MM.1S (cell line): Measurements from ENCODE around the gene UCP3.

ENCODE experiments used
- EZH2 ChIP-seq: fragments of 300-600 bp; sonication (generic); optimal IDR thresholded peaks from 2 replicates; pipeline ENCODE3; 2017; ENCODE audit warnings: low read depth, mild to moderate bottlenecking, antibody characterized with exemption, low read length, mixed read lengths
- EZH2phosphoT487 ChIP-seq: fragments of 300-600 bp; sonication (generic); IDR thresholded peaks from 2 replicates; pipeline ENCODE4 v1.6.1; 2018; ENCODE audit warnings: antibody characterized with exemption, low read length
- TF ChIP-seq, protein P1 (sequence below): fragments of 300-600 bp; sonication (generic); IDR thresholded peaks from 2 replicates; pipeline ENCODE4 v1.5.1; 2016; ENCODE audit warnings: antibody characterized with exemption, low read length, mixed read lengths

GRCh38 chr11:73990730-73991129 is 18.2 kb downstream of the UCP3 start:
- TF ChIP-seq, protein P1, sequence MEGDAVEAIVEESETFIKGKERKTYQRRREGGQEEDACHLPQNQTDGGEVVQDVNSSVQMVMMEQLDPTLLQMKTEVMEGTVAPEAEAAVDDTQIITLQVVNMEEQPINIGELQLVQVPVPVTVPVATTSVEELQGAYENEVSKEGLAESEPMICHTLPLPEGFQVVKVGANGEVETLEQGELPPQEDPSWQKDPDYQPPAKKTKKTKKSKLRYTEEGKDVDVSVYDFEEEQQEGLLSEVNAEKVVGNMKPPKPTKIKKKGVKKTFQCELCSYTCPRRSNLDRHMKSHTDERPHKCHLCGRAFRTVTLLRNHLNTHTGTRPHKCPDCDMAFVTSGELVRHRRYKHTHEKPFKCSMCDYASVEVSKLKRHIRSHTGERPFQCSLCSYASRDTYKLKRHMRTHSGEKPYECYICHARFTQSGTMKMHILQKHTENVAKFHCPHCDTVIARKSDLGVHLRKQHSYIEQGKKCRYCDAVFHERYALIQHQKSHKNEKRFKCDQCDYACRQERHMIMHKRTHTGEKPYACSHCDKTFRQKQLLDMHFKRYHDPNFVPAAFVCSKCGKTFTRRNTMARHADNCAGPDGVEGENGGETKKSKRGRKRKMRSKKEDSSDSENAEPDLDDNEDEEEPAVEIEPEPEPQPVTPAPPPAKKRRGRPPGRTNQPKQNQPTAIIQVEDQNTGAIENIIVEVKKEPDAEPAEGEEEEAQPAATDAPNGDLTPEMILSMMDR, result no peak
- TF ChIP-seq EZH2 (no peak), EZH2phosphoT487 (no peak)
